ENCODE data around the gene TPSAB1. TPM values are rescaled to one million over a fixed set of nuclear protein-coding genes. Genes with fewer than 3 reads are reported as not detected.
"Not testable (repeated sequence)": the region's sequence is repeated elsewhere in the genome, so short reads cannot be mapped to it uniquely, and the experiment has no call there.

TPSAB1 gene
- total and polyA plus RNA-seq, 7 donors = 5.1 to 118 (median 14.4) TPM

DNA sequence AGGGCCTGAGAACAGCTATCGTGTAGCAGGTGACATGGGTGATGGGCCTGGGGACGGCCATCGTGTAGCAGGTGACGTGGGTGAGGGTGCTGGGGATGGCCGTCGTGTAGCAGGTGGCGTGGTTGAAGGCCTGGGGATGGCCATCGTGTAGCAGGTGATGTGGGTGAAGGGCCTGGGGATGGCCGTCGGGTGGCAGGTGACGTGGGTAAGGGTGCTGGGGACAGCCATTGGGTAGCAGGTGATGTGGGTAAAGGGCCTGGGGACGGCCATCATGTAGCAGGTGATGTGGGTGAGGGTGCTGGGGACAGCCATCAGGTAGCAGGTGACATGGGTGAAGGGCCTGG lies 30.8 kb downstream of the TPSAB1 start:
- intact Hi-C loops (cut with DNase I) = no loop called here
- DNase-seq = no peak
- H3K27me3 ChIP-seq = peaks cover 0 to 12% (median 0%) of the 10 kb centered on the region in 3 donors
- peaks cover 0 to 11% (median 9%) of the 10 kb centered on the region in 4 donors for H3K4me1 ChIP-seq
- no peak overlapping the region for H3K27ac ChIP-seq
- no peak for TF ChIP-seq POLR2AphosphoS5 (IDR thresholded peaks at IDR 0.05)
- TF ChIP-seq POLR2A (IDR thresholded peaks at IDR 0.05) = no peak
- TF ChIP-seq CTCF (IDR thresholded peaks at IDR 0.05) = no peak
- no peak for TF ChIP-seq EP300 (IDR thresholded peaks at IDR 0.05)
- no peaks in the 10 kb centered on the region for H3K36me3 ChIP-seq
- H3K4me3 ChIP-seq = no peak overlapping the region
- no peaks in the 10 kb centered on the region for H3K9me3 ChIP-seq
- WGBS, 2 donors = 30 to 76% methylated on average over 12 of the region's 12 CpGs

DNA sequence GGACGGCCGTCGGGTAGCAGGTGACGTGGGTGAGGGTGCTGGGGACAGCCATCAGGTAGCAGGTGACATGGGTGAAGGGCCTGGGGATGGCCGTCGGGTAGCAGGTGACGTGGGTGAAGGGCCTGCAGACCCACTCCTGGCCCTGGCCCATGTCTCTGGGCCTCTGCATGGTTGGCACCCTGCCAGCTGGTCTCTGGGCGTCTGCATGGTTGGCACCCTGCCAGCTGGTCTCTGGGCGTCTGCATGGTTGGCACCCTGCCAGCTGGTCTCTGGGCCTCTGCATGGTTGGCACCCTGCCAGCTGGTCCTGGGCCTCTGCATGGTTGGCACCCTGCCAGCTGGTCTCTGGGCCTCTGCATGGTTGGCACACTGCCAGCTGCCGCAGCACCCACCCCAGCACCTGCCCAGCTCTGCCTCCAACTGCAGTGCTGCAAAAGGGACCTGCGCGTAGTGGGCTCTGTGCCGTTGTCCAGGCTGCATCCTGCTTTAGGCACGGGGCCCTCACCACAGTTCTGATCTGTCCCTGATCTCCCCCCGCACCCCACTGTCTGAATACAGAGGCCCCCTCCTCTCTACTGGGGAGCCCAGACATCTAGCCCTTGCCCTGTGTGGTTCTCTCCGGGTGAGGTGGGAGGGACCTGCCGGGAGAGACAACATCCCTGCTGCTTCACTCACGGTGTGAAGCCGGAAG lies 31.4 kb downstream of the TPSAB1 start:
- 8 to 24% methylated on average over 19 of the region's 19 CpGs for WGBS, 2 donors
- TF ChIP-seq POLR2AphosphoS5 (IDR thresholded peaks at IDR 0.05) = peak in 1 of 4 donors; percentile 55
- H3K27ac ChIP-seq; intact Hi-C loops (cut with DNase I); H3K36me3 ChIP-seq; H3K9me3 ChIP-seq; H3K4me3 ChIP-seq: not testable (repeated sequence)
- DNase-seq = peak; percentile 71
- Histone ChIP-seq H3K4me1 (peaks cover 0 to 11% (median 9%) of the 10 kb centered on the region in 4 donors), H3K27me3 (peaks cover 0 to 12% (median 2%) of the 10 kb centered on the region in 3 donors)

- intact Hi-C loops (cut with DNase I) = no loop called here
- Histone ChIP-seq H3K4me1 (peaks cover 0 to 11% (median 9%) of the 10 kb centered on the region in 4 donors), H3K27me3 (peaks cover 0 to 20% (median 10%) of the 10 kb centered on the region in 3 donors), H3K36me3 (no peaks in the 10 kb centered on the region), H3K9me3 (no peaks in the 10 kb centered on the region), H3K4me3 (no peak overlapping the region), H3K27ac (no peak overlapping the region)
- TF ChIP-seq EP300 (IDR thresholded peaks at IDR 0.05) = no peak
- no peak for TF ChIP-seq POLR2A (IDR thresholded peaks at IDR 0.05)
- TF ChIP-seq CTCF (IDR thresholded peaks at IDR 0.05) = no peak
- TF ChIP-seq POLR2AphosphoS5 (IDR thresholded peaks at IDR 0.05) = no peak
- DNase-seq = no peak
- 33 to 69% methylated on average over 9 of the region's 9 CpGs for WGBS, 2 donors
These were observed 32.1 kb downstream of the TPSAB1 start for GRCh38 chr16:1272453-1273198.

GRCh38 chr16:1273816-1274215 lies 33.3 kb downstream of the TPSAB1 start:
- WGBS, 2 donors = 86 to 91% methylated on average over 15 of the region's 15 CpGs
- Histone ChIP-seq H3K4me3 (no peak overlapping the region), H3K27ac (no peak overlapping the region), H3K4me1 (peaks cover 0 to 11% (median 9%) of the 10 kb centered on the region in 4 donors), H3K27me3 (peaks cover 0 to 32% (median 19%) of the 10 kb centered on the region in 3 donors), H3K9me3 (no peaks in the 10 kb centered on the region), H3K36me3 (no peaks in the 10 kb centered on the region)
- no peak for DNase-seq
- intact Hi-C loops (cut with DNase I) = no loop called here
- TF ChIP-seq POLR2A (IDR thresholded peaks at IDR 0.05) (no peak), EP300 (IDR thresholded peaks at IDR 0.05) (no peak)

DNA sequence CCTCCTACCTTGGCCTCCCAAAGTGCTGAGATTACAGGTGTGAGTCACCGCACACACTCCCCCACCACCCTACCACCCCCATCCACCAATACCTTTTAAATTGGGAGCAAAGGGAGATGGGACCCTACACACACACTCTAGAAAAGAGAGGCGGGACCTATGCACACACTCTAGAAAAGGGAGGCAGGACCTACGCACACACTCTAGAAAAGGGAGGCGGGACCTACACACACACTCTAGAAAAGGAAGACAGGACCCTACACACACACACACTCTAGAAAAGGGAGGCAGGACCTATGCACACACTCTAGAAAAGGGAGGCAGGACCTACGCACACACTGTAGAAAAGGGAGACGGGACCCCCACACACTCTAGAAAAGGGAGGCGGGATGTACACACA lies 34.3 kb downstream of the TPSAB1 start:
- H3K27me3 ChIP-seq = peaks cover 0 to 37% (median 19%) of the 10 kb centered on the region in 3 donors
- no peaks in the 10 kb centered on the region for H3K36me3 ChIP-seq
- peaks cover 0 to 11% (median 9%) of the 10 kb centered on the region in 4 donors for H3K4me1 ChIP-seq
- WGBS, 2 donors = 86 to 90% methylated on average over 7 of the region's 7 CpGs
- H3K27ac ChIP-seq = no peak overlapping the region
- TF ChIP-seq EP300 (IDR thresholded peaks at IDR 0.05) (no peak), POLR2AphosphoS5 (IDR thresholded peaks at IDR 0.05) (no peak), CTCF (IDR thresholded peaks at IDR 0.05) (no peak), POLR2A (IDR thresholded peaks at IDR 0.05) (no peak)
- H3K9me3 ChIP-seq = no peaks in the 10 kb centered on the region
- H3K4me3 ChIP-seq = no peak overlapping the region
- intact Hi-C loops (cut with DNase I) = no loop called here
- DNase-seq = no peak
